ENCODE results near the gene WDR72. TPM values are rescaled to one million over a fixed set of nuclear protein-coding genes. Genes with fewer than 3 reads are reported as not detected.
"Not testable (repeated sequence)": the region's sequence is repeated elsewhere in the genome, so short reads cannot be mapped to it uniquely, and the experiment has no call there.

WDR72 gene
- total RNA-seq, 1 donor, result under 0.01 TPM

- H3K27me3 ChIP-seq (ENCODE audit: insufficient read depth, low read length), result no peaks in the 10 kb centered on the region
- no peaks in the 10 kb centered on the region for H3K9me3 ChIP-seq (ENCODE audit: low read depth, low read length)
- H3K4me3 ChIP-seq (ENCODE audit: low read length), result no peak overlapping the region
- H3K4me1 ChIP-seq (ENCODE audit: insufficient read depth, low read length), result no peaks in the 10 kb centered on the region
Observed at GRCh38 chr15:53739651-53740050, 19.8 kb downstream of the WDR72 start.

- Histone ChIP-seq H3K4me1 (ENCODE audit: insufficient read depth, low read length) (no peaks in the 10 kb centered on the region), H3K27me3 (ENCODE audit: insufficient read depth, low read length) (no peaks in the 10 kb centered on the region)
Observed at GRCh38 chr15:53739187-53739586, 20.3 kb downstream of the WDR72 start.

GRCh38 chr15:53721334-53722087 lies 38.0 kb downstream of the WDR72 start:
- no peaks in the 10 kb centered on the region for H3K4me1 ChIP-seq (ENCODE audit: insufficient read depth, low read length)
- H3K4me3 ChIP-seq (ENCODE audit: low read length), result no peak overlapping the region
- no peaks in the 10 kb centered on the region for H3K27me3 ChIP-seq (ENCODE audit: insufficient read depth, low read length)
- no peaks in the 10 kb centered on the region for H3K9me3 ChIP-seq (ENCODE audit: low read depth, low read length)

More at GRCh38 chr15:53739187-53739586, 20.3 kb downstream of the WDR72 start:
- H3K9me3 ChIP-seq (ENCODE audit: low read depth, low read length), result no peaks in the 10 kb centered on the region
- no peak overlapping the region for H3K4me3 ChIP-seq (ENCODE audit: low read length)

GRCh38 chr15:53716909-53717876 lies 42.3 kb downstream of the WDR72 start:
- Histone ChIP-seq H3K27me3 (ENCODE audit: insufficient read depth, low read length) (no peaks in the 10 kb centered on the region), H3K9me3 (ENCODE audit: low read depth, low read length) (no peaks in the 10 kb centered on the region), H3K4me1 (ENCODE audit: insufficient read depth, low read length) (no peaks in the 10 kb centered on the region), H3K4me3 (ENCODE audit: low read length) (no peak overlapping the region)

- Histone ChIP-seq H3K4me1 (ENCODE audit: insufficient read depth, low read length) (no peaks in the 10 kb centered on the region), H3K27me3 (ENCODE audit: insufficient read depth, low read length) (no peaks in the 10 kb centered on the region), H3K9me3 (ENCODE audit: low read depth, low read length) (no peaks in the 10 kb centered on the region), H3K4me3 (ENCODE audit: low read length) (no peak overlapping the region)
Observed at GRCh38 chr15:53713218-53713617, 46.2 kb downstream of the WDR72 start.

GRCh38 chr15:53710906-53711305 lies 48.6 kb downstream of the WDR72 start:
- no peaks in the 10 kb centered on the region for H3K4me1 ChIP-seq (ENCODE audit: insufficient read depth, low read length)
- no peaks in the 10 kb centered on the region for H3K27me3 ChIP-seq (ENCODE audit: insufficient read depth, low read length)
- no peak overlapping the region for H3K4me3 ChIP-seq (ENCODE audit: low read length)
- no peaks in the 10 kb centered on the region for H3K9me3 ChIP-seq (ENCODE audit: low read depth, low read length)

GRCh38 chr15:53709821-53710220 lies 49.6 kb downstream of the WDR72 start:
- Histone ChIP-seq H3K9me3 (ENCODE audit: low read depth, low read length) (no peaks in the 10 kb centered on the region), H3K27me3 (ENCODE audit: insufficient read depth, low read length) (no peaks in the 10 kb centered on the region), H3K4me1 (ENCODE audit: insufficient read depth, low read length) (no peaks in the 10 kb centered on the region), H3K4me3 (ENCODE audit: low read length) (no peak overlapping the region)

- Histone ChIP-seq H3K27me3 (ENCODE audit: insufficient read depth, low read length) (no peaks in the 10 kb centered on the region), H3K4me1 (ENCODE audit: insufficient read depth, low read length) (no peaks in the 10 kb centered on the region), H3K9me3 (ENCODE audit: low read depth, low read length) (no peaks in the 10 kb centered on the region), H3K4me3 (ENCODE audit: low read length) (no peak overlapping the region)
Observed at GRCh38 chr15:53695365-53695764, 64.1 kb downstream of the WDR72 start.

GRCh38 chr15:53694476-53694874 lies 65.0 kb downstream of the WDR72 start:
- no peaks in the 10 kb centered on the region for H3K9me3 ChIP-seq (ENCODE audit: low read depth, low read length)
- no peaks in the 10 kb centered on the region for H3K27me3 ChIP-seq (ENCODE audit: insufficient read depth, low read length)
- H3K4me3 ChIP-seq (ENCODE audit: low read length), result no peak overlapping the region
- H3K4me1 ChIP-seq (ENCODE audit: insufficient read depth, low read length), result no peaks in the 10 kb centered on the region

GRCh38 chr15:53693729-53694475 lies 65.6 kb downstream of the WDR72 start:
- Histone ChIP-seq H3K4me3 (ENCODE audit: low read length) (no peak overlapping the region), H3K27me3 (ENCODE audit: insufficient read depth, low read length) (no peaks in the 10 kb centered on the region), H3K9me3 (ENCODE audit: low read depth, low read length) (no peaks in the 10 kb centered on the region), H3K4me1 (ENCODE audit: insufficient read depth, low read length) (no peaks in the 10 kb centered on the region)

GRCh38 chr15:53684162-53684561 lies 75.3 kb downstream of the WDR72 start:
- not testable (repeated sequence) for H3K9me3 ChIP-seq (ENCODE audit: low read depth, low read length)

GRCh38 chr15:53681056-53681455 lies 78.4 kb downstream of the WDR72 start:
- H3K9me3 ChIP-seq (ENCODE audit: low read depth, low read length), result no peaks in the 10 kb centered on the region

More at GRCh38 chr15:53684162-53684561, 75.3 kb downstream of the WDR72 start:
- not testable (repeated sequence) for H3K27me3 ChIP-seq (ENCODE audit: insufficient read depth, low read length); H3K4me1 ChIP-seq (ENCODE audit: insufficient read depth, low read length); H3K4me3 ChIP-seq (ENCODE audit: low read length)

GRCh38 chr15:53675832-53676231 lies 83.6 kb downstream of the WDR72 start:
- no peaks in the 10 kb centered on the region for H3K9me3 ChIP-seq (ENCODE audit: low read depth, low read length)
- H3K4me3 ChIP-seq (ENCODE audit: low read length), result no peak overlapping the region
- H3K4me1 ChIP-seq (ENCODE audit: insufficient read depth, low read length), result no peaks in the 10 kb centered on the region
- H3K27me3 ChIP-seq (ENCODE audit: insufficient read depth, low read length), result no peaks in the 10 kb centered on the region

More at GRCh38 chr15:53681056-53681455, 78.4 kb downstream of the WDR72 start:
- Histone ChIP-seq H3K27me3 (ENCODE audit: insufficient read depth, low read length) (no peaks in the 10 kb centered on the region), H3K4me1 (ENCODE audit: insufficient read depth, low read length) (no peaks in the 10 kb centered on the region), H3K4me3 (ENCODE audit: low read length) (no peak overlapping the region)

GRCh38 chr15:53671545-53671944 lies 87.9 kb downstream of the WDR72 start:
- H3K27me3 ChIP-seq (ENCODE audit: insufficient read depth, low read length), result no peaks in the 10 kb centered on the region
- H3K4me3 ChIP-seq (ENCODE audit: low read length), result no peak overlapping the region
- no peaks in the 10 kb centered on the region for H3K4me1 ChIP-seq (ENCODE audit: insufficient read depth, low read length)
- no peaks in the 10 kb centered on the region for H3K9me3 ChIP-seq (ENCODE audit: low read depth, low read length)

- H3K4me1 ChIP-seq (ENCODE audit: insufficient read depth, low read length), result no peaks in the 10 kb centered on the region
Observed at GRCh38 chr15:53670701-53671100, 88.8 kb downstream of the WDR72 start.

More at GRCh38 chr15:53670701-53671100, 88.8 kb downstream of the WDR72 start:
- no peaks in the 10 kb centered on the region for H3K9me3 ChIP-seq (ENCODE audit: low read depth, low read length)
- no peaks in the 10 kb centered on the region for H3K27me3 ChIP-seq (ENCODE audit: insufficient read depth, low read length)
- no peak overlapping the region for H3K4me3 ChIP-seq (ENCODE audit: low read length)
